DMS 273 (cell line): Measurements from ENCODE around the gene RBM46.

Experiments
- DNase-seq: peaks from one replicate; lab custom pipeline; 2025; ENCODE audit not compliant: unreplicated experiment; lab: John Stamatoyannopoulos, UW

RBM46 gene, protein sequence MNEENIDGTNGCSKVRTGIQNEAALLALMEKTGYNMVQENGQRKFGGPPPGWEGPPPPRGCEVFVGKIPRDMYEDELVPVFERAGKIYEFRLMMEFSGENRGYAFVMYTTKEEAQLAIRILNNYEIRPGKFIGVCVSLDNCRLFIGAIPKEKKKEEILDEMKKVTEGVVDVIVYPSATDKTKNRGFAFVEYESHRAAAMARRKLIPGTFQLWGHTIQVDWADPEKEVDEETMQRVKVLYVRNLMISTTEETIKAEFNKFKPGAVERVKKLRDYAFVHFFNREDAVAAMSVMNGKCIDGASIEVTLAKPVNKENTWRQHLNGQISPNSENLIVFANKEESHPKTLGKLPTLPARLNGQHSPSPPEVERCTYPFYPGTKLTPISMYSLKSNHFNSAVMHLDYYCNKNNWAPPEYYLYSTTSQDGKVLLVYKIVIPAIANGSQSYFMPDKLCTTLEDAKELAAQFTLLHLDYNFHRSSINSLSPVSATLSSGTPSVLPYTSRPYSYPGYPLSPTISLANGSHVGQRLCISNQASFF

GRCh38 chr4:154781126-154781982 is at the start of gene RBM46:
TSS of gene RBM46 (plus strand) at chr4:154781272. CDS start at chr4:154796753, 15,481 bp downstream.
- no peak for DNase-seq

- no peak for DNase-seq
These were observed 49.3 kb upstream of the RBM46 start for GRCh38 chr4:154731756-154732155.

- DNase-seq: no peak
These were observed 48.4 kb upstream of the RBM46 start for GRCh38 chr4:154732669-154733068.

DNA sequence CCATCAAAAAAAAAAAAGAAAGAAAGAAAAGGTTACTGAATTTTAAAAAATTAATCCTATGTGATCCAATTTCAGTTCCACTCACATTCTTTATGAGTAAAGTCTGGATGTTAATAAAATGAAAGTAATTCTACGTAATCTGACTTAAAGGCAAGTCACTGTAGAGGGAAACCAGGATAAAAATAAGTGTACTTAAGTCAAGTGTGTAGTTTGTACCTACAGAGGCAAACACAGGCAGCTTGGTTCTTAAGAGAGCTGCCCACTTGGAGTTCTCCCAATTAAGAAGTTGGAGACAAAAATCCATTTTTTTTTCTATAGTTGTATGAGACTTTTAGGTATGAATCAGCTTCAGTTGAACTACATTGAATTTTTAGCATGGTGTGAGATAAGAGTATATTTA is 44.3 kb upstream of the RBM46 start:
- no peak for DNase-seq

DNA sequence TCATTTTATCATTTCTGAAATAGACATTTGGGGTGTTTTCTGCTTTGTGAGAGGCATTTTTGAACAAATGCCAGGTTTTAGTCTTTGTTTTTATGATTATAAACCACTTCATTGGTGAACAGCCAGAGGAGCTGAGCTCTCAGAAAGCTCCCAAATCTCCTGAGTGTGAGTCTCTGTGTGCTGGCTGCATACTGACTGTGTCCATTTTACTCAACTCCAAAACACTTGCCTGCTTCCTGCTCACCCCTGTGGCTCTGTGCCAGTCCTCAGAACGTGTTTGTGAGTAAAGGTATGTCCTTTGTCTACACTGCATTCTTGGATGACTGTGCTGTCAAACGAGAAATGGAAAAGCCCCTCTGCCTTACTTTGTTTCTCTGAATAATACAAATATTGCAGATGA is 42.6 kb upstream of the RBM46 start:
- DNase-seq: no peak

- no peak for DNase-seq
These were observed 42.0 kb upstream of the RBM46 start for GRCh38 chr4:154739111-154739510.

DNA sequence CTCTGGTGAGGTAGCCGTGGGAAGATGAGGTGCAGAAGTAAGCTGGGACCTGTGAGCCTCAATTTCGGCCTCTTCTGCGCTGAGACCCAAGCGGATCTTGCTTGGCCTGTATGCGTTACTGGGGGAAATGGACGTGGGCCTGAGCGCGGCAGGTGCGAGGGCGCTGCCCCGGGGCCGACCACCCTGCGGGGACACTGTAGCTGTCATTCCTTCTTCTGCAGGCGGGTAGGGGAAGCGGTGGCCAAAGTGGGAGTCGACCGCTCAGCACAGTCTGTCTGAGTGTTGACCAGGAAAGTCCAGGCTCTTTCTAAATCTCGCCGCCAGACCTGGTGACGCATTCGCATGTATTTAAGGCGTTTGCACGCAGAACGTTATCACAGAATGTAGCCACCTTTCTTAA is 40.6 kb upstream of the RBM46 start:
- DNase-seq: no peak

GRCh38 chr4:154741131-154741665 is 39.9 kb upstream of the RBM46 start:
- DNase-seq: no peak

DNA sequence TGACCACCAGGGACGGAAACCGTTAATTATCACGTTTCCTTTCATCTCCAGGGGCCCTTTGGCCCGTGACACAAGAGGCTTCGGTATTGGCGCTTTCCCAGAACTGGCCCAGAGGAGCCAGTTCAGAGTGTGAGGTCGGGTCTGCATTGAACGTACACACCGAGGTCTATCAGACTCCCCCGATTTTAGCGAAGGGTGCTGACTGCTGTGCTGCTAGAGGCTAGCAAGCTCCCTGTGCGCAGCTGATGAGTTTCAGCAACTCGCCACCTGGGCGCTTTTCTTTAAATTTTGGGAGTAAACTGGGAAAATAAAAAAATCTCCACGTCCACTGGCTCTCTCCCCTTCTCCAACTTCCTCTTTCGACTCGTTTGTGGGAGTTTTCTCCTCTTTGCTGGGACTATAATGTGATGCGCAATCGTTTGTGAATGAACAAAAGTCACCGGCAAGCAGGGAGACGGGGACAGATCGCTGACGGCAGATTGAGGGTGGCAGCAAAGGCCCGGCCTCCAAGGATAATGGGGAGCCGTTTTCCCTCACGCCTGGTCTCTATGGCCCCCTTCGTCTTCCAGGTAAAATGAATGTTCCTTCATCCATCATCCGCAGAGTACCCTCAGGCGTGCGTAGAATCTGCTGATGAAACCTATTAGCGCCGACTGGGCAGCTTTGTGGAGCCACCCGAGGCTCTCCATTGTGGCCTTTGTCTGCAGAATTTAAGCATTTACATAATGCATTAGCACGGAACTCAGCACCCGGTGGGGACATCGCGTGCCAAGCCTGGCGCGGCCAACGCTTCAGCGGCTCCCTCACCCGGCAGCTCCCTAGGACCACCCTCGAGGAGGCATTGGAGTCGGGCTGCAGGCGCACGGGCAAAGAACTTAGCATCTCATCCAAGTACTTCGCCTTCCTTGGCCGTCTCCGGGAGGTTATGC is 38.9 kb upstream of the RBM46 start:
- DNase-seq: no peak

DNA sequence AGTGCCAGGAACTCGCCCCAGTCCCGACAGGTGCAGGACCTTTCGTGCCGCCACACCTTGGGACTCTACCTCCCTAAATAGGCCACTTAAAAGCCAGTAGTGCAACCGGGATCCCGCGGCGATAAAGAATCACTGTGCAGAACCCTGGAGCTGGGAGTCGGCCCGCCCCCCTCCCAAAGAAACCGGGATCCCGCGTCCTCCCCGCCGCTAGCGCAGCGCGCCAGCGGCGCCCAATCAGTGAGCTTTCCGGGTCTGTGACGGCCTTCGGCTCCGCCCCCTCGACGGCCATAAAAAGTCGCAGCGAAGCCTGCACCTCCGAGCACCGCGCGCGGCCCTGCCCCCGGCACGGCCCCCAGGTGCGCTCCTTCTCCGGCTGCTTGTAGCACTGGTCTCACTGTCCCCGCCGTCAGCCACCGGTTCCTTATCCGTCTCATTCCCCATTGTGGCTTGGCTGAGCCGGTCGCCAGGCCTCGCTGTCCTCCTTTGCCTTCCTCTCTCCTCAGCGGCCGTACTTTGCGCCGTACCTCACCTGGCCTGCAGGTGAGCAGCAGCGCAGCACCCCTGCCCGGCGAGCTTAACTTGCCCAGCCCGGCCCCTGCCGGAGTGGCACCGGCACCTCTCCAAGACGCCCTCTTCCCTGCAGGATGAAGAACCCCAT is 37.3 kb upstream of the RBM46 start, which contains the start of gene LRAT:
TSS of gene LRAT (plus strand) at position 318 of the 658 bp plus-strand sequence. CDS start at position 645, 327 bp downstream.
- peak; percentile 25 for DNase-seq

GRCh38 chr4:154744341-154744926 is 36.6 kb upstream of the RBM46 start:
- no peak for DNase-seq

DNA sequence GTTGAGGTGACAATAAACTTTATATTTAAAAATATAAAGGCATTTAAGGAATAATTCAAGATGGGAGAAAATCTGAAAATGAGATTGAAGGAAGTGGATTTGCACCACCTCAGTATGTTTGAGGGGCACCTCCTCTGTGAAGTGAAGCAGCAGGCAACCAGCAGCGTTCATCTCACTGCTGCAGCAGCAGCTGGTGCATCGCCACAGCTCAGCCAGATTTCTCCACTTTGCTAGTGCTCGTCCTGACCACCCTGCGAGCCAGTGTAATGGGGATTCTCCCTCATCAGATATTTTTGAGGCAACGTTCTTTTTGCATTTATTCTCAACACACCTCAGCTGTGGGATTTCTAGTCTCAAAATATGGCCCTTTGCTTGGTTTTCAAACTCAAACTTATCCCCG is 23.4 kb upstream of the RBM46 start:
- no peak for DNase-seq

- DNase-seq: no peak
These were observed 20.2 kb upstream of the RBM46 start for GRCh38 chr4:154760895-154761294.

DNA sequence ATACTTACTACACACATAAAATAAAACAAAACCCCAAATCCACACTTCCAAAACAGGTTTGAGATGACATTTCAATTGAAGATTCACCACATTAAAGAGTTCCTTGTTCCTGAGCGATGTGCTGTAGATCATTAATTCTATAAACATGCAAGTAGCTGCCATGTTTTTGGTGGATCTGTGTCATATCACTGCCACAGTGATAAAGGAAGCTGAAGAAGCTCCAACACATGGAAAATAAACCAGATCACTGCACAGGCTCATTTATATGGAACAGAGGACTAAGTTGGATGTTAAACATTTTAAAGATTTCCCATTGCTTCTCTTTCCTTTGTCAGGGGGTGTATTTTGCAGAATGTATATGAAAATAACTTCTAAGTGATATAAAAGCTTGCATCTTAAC is 2.8 kb upstream of the RBM46 start:
- DNase-seq: no peak

DNA sequence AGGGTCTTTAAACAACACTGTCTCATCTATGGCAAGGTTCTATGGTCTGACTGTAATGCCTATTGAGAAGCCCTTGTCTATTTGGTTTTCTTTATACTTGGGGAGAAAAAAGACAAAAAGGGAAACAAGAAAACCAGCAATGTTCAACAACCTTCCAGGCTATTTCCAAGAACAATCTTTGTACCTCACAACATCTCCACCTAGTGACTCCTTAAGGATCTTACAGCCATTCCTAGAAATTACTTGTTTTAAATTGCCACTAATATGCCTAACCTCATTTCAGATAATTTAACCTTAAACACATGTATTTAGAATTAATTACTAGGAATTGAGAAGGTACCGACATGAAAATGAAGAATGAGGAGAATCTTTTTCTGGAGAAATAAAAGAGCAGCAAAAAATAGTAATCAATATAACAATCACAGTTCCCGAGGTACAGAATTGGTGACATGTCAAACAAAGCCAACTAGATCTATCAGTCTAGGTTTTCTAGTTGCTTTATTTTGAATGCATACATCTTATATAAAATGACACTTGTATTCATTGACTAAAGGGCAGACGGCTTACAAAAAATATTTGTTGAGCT is 1.6 kb upstream of the RBM46 start:
- peak; percentile 22 for DNase-seq

DNA sequence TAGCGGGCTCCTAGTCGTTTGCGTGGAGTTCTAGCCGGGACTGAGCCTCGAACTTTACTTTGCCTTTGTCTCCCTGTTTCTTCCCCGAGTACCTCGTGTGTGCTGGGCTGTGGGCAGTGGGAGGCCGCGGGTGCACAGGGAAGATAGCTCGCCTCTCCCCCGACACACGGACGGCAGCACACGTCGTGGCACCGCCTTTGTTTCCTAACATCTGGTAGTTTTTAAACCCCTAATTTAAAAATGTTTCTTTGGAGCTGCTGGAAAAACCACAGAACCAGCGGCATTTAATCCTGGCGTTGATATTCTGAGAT is 866 bp downstream of the RBM46 start:
- no peak for DNase-seq

- peak; percentile 18 for DNase-seq
These were observed 26.1 kb downstream of the RBM46 start for GRCh38 chr4:154807042-154807630.

GRCh38 chr4:154818230-154818629 is 37.2 kb downstream of the RBM46 start:
- DNase-seq: no peak

DNA sequence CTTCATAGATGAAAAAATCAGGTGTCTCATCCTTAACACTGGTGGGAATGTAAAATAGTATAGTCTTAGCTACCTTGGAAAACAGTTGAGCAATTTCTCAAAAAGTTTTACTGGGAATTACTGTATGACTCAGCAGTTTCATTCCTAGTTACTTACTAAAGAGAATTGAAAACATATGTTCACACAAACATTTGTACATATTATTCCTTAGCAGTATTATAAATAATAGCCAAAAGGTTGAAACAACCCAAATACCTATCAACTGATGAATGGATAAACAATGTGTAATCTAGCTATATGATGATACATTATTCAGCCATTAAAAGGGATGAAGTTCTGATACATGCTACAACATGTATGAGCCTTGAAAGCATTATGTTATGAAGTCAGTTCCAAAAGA is 41.7 kb downstream of the RBM46 start:
- DNase-seq: no peak
